ENCODE data around the gene DYNC2H1. TPM values are rescaled to one million over a fixed set of nuclear protein-coding genes. Genes with fewer than 3 reads are reported as not detected.
A peak's percentile ranks its signal among the peaks of the same experiment; 100 is the strongest.
"Not testable (repeated sequence)": the region's sequence is repeated elsewhere in the genome, so short reads cannot be mapped to it uniquely, and the experiment has no call there.

DYNC2H1 gene
- polyA plus RNA-seq (ENCODE audit: insufficient read length), result 9.9 TPM

- peak; percentile 97 for DNase-seq
Measured at GRCh38 chr11:103108933-103109817, at the start of gene DYNC2H1. TSS of gene DYNC2H1 (plus strand) at chr11:103109426. CDS start at chr11:103109575, 149 bp downstream.

GRCh38 chr11:103061656-103062055, 47.6 kb upstream of the DYNC2H1 start:
- no peak for DNase-seq

GRCh38 chr11:103067118-103067517, 42.1 kb upstream of the DYNC2H1 start:
- DNase-seq, result no peak

GRCh38 chr11:103069367-103069766, 39.9 kb upstream of the DYNC2H1 start:
- no peak for DNase-seq

- DNase-seq, result no peak
Measured at GRCh38 chr11:103070142-103070541, 39.1 kb upstream of the DYNC2H1 start.

GRCh38 chr11:103071008-103071407, 38.2 kb upstream of the DYNC2H1 start:
- DNase-seq, result no peak

GRCh38 chr11:103076361-103076760, 32.9 kb upstream of the DYNC2H1 start:
- DNase-seq, result no peak

- no peak for DNase-seq
Measured at GRCh38 chr11:103077554-103077953, 31.7 kb upstream of the DYNC2H1 start.

GRCh38 chr11:103078710-103079109, 30.5 kb upstream of the DYNC2H1 start:
- no peak for DNase-seq

- DNase-seq, result no peak
Measured at GRCh38 chr11:103079833-103080232, 29.4 kb upstream of the DYNC2H1 start.

GRCh38 chr11:103085758-103086365, 23.4 kb upstream of the DYNC2H1 start:
- DNase-seq, result no peak

GRCh38 chr11:103086461-103086860, 22.8 kb upstream of the DYNC2H1 start:
- no peak for DNase-seq

- peak; percentile 9 for DNase-seq
Measured at GRCh38 chr11:103091064-103091800, 18.0 kb upstream of the DYNC2H1 start.

- peak; percentile 95 for DNase-seq
Measured at GRCh38 chr11:103091801-103092524, 17.3 kb upstream of the DYNC2H1 start, which contains the start of gene DCUN1D5. TSS of gene DCUN1D5 (minus strand) at chr11:103092160. CDS start at chr11:103091872, 288 bp downstream.

GRCh38 chr11:103097279-103097678, 11.9 kb upstream of the DYNC2H1 start:
- DNase-seq, result no peak

GRCh38 chr11:103109818-103110388, 677 bp downstream of the DYNC2H1 start:
- DNase-seq, result peak; percentile 6

GRCh38 chr11:103110391-103110790, 1.2 kb downstream of the DYNC2H1 start:
- DNase-seq, result peak; percentile 4

GRCh38 chr11:103111400-103111799, 2.2 kb downstream of the DYNC2H1 start:
- DNase-seq, result no peak

- no peak for DNase-seq
Measured at GRCh38 chr11:103112364-103112763, 3.1 kb downstream of the DYNC2H1 start.

- DNase-seq, result no peak
Measured at GRCh38 chr11:103114836-103115235, 5.6 kb downstream of the DYNC2H1 start.

- no peak for DNase-seq
Measured at GRCh38 chr11:103125462-103125861, 16.2 kb downstream of the DYNC2H1 start.

GRCh38 chr11:103141986-103142385, 32.8 kb downstream of the DYNC2H1 start:
- DNase-seq, result not testable (repeated sequence)
